CD4-positive, CD25-positive, alpha-beta regulatory T cell (primary cell): ENCODE measurements around the gene AP1AR. TPM values are rescaled to one million over a fixed set of nuclear protein-coding genes. Genes with fewer than 3 reads are reported as not detected.
"Not testable (repeated sequence)": the region's sequence is repeated elsewhere in the genome, so short reads cannot be mapped to it uniquely, and the experiment has no call there.

ENCODE experiments used
- ATAC-seq, 2 donors: fragments of 150-1000 bp; cut with Tn5 transposase; one replicate each; pipeline ENCODE4 v1.10.0; 2021; ENCODE audit warnings: low read depth in 2 of 2, moderate number of reproducible peaks in 2 of 2, moderate library complexity in 1 of 2
- DNase-seq, 3 donors: peaks; one replicate each; pipeline versions ENCODE4 v3.0.0 to v3.0.0-alpha.2; 2012 to 2022; ENCODE audit warnings: mixed read lengths in 1 of 3
- H3K27ac ChIP-seq: one replicate; pipeline ENCODE4 v1.7.0; 2013; ENCODE audit warnings: mild to moderate bottlenecking, low read length; ENCODE audit not compliant: insufficient read depth, poor library complexity, severe bottlenecking
- H3K27me3 ChIP-seq: one replicate; pipeline ENCODE4 v1.7.0; 2013; ENCODE audit warnings: low read length; ENCODE audit not compliant: control insufficient read depth, insufficient read depth
- H3K36me3 ChIP-seq: one replicate; pipeline ENCODE4 v1.7.0; 2013; ENCODE audit warnings: mild to moderate bottlenecking, low read length, moderate library complexity; ENCODE audit not compliant: control insufficient read depth, insufficient read depth
- H3K4me1 ChIP-seq: 2 replicates; pipeline ENCODE4 v1.7.0; 2013; ENCODE audit warnings: mild to moderate bottlenecking, low read length; ENCODE audit not compliant: insufficient read depth, control insufficient read depth, poor library complexity, severe bottlenecking
- H3K4me3 ChIP-seq: one replicate; pipeline ENCODE4 v1.7.0; 2013; ENCODE audit warnings: low read depth, mild to moderate bottlenecking, low read length, moderate library complexity
- H3K9me3 ChIP-seq, 2 experiments: 1 replicate in 1 of 2; 2 replicates in 1 of 2; pipeline ENCODE4 v1.7.0; 2013; ENCODE audit warnings: low read length in 2 of 2, mild to moderate bottlenecking in 1 of 2, moderate library complexity in 1 of 2; ENCODE audit not compliant: control insufficient read depth in 2 of 2
- H3K27ac Mint-ChIP-seq, 3 donors: one replicate each; pipeline ENCODE4 v1.8.0; 2020 to 2022; ENCODE audit warnings: mild to moderate bottlenecking in 3 of 3, mixed read lengths in 3 of 3, moderate library complexity in 2 of 3
- H3K27me3 Mint-ChIP-seq: one replicate; pipeline ENCODE4 v1.8.0; 2022; ENCODE audit warnings: mild to moderate bottlenecking, mixed read lengths
- H3K36me3 Mint-ChIP-seq: one replicate; pipeline ENCODE4 v1.8.0; 2020; ENCODE audit warnings: mixed read lengths
- H3K4me1 Mint-ChIP-seq, 4 donors: one replicate each; pipeline ENCODE4 v1.8.0; 2020 to 2022; ENCODE audit warnings: mixed read lengths in 4 of 4, mild to moderate bottlenecking in 1 of 4
- H3K4me3 Mint-ChIP-seq, 4 donors: one replicate each; pipeline ENCODE4 v1.8.0; 2020 to 2022; ENCODE audit warnings: mild to moderate bottlenecking in 4 of 4, mixed read lengths in 4 of 4, moderate library complexity in 3 of 4
- H3K9me3 Mint-ChIP-seq, 7 donors: one replicate each; pipeline ENCODE4 v1.8.0; 2020 to 2022; ENCODE audit warnings: mixed read lengths in 7 of 7, mild to moderate bottlenecking in 3 of 7, moderate library complexity in 2 of 7
- polyA plus RNA-seq, 4 donors: library from polyadenylated mRNA; unstranded; fragments of 300-500 nt; fragmentation: Illumina TruSeq; gene quantifications; one replicate each; pipeline ENCODE4 v1.2.3, GENCODE V29; 2021
- total RNA-seq: library from RNA; stranded (reverse); gene quantifications from one replicate; pipeline ENCODE4 v1.2.3, GENCODE V29; 2022

The AP1AR gene
- total and polyA plus RNA-seq, 5 donors from 2014 or later = 10.9 to 20.7 (median 19.6) TPM

DNA sequence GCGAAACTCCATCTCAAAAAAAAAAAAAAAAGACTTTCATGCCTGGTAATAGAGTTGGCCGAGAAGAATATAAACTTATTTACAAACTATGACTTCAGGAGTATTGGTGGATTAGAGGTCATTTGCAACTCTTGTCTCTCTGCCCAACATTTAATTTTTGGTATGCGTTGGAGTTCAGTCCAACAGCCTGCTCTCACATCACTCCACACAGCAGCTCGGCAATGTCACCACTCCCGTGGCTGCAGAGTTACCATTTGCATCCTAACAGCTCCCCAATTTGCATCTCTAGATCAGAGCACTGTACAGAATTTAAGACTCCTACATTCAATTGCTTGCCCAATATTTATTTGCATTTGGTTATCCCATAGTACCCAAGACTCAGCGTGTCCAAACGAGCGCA, 40.9 kb upstream of the AP1AR start:
- Mint-ChIP-seq H3K4me1 (peaks cover 0 to 5% (median under 1%) of the 10 kb centered on the region in 4 donors), H3K9me3 (no peaks in the 10 kb centered on the region), H3K27me3 (no peaks in the 10 kb centered on the region), H3K36me3 (peaks cover 11% of the 10 kb centered on the region), H3K4me3 (no peak overlapping the region), H3K27ac (no peak overlapping the region)
- H3K9me3 ChIP-seq = no peaks in the 10 kb centered on the region
- DNase-seq = no peak
- no peak overlapping the region for H3K4me3 ChIP-seq
- no peaks in the 10 kb centered on the region for H3K36me3 ChIP-seq
- ATAC-seq = no peak
- no peaks in the 10 kb centered on the region for H3K4me1 ChIP-seq
- no peaks in the 10 kb centered on the region for H3K27me3 ChIP-seq
- no peak overlapping the region for H3K27ac ChIP-seq

DNA sequence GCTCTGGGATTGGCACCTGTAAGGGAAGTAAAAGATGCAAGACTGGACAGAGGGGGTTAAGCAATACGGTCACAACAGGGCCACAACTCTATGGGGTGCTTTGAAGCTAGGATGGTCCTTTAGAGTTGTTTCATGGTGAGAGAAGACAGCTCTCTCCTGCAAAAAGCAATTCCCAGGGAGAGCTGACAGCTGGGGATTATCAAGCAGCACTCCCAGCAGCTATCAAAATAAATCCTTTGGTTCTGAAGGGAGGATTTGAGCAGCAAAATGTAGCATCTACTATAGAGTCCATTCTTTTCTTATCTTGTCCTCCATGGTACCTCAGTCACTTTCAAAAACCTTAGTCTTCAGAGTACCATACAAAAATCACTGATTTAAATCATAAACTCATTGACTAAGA, 35.1 kb upstream of the AP1AR start:
- H3K27me3 ChIP-seq = no peaks in the 10 kb centered on the region
- H3K4me1 Mint-ChIP-seq = peaks cover 0 to 17% (median 6%) of the 10 kb centered on the region in 4 donors
- no peak overlapping the region for H3K4me3 Mint-ChIP-seq
- no peaks in the 10 kb centered on the region for H3K9me3 Mint-ChIP-seq
- H3K27ac Mint-ChIP-seq = no peak overlapping the region
- H3K36me3 Mint-ChIP-seq = no peaks in the 10 kb centered on the region
- H3K9me3 ChIP-seq = no peaks in the 10 kb centered on the region
- no peaks in the 10 kb centered on the region for H3K27me3 Mint-ChIP-seq
- no peaks in the 10 kb centered on the region for H3K4me1 ChIP-seq
- no peaks in the 10 kb centered on the region for H3K36me3 ChIP-seq
- no peak overlapping the region for H3K4me3 ChIP-seq
- no peak for ATAC-seq
- no peak overlapping the region for H3K27ac ChIP-seq
- DNase-seq = no peak

DNA sequence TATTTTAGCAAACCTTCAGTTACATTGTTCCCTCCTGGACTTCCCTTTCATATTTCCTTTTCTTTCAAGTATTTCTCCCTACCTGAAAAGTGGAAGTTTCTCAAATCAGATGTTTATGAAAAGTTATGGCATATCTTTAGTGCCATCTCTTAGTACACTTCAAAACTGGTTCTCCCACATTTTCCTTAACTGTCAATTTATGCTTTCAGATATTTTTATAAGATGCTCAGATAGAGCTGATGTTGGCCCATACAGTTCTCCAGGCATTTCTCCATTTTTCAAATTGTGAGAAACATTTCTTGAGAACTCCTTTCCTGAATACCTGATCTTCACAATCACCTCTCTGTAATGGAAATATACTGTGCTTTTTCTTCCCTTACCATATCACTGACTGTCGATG, 32.5 kb upstream of the AP1AR start:
- peaks cover 0 to 17% (median 6%) of the 10 kb centered on the region in 4 donors for H3K4me1 Mint-ChIP-seq
- no peaks in the 10 kb centered on the region for H3K36me3 ChIP-seq
- H3K9me3 ChIP-seq = no peaks in the 10 kb centered on the region
- H3K27me3 Mint-ChIP-seq = no peaks in the 10 kb centered on the region
- no peak overlapping the region for H3K4me3 ChIP-seq
- H3K9me3 Mint-ChIP-seq = no peaks in the 10 kb centered on the region
- no peaks in the 10 kb centered on the region for H3K4me1 ChIP-seq
- no peak for DNase-seq
- H3K27me3 ChIP-seq = no peaks in the 10 kb centered on the region
- no peaks in the 10 kb centered on the region for H3K36me3 Mint-ChIP-seq
- no peak for ATAC-seq
- H3K4me3 Mint-ChIP-seq = no peak overlapping the region
- H3K27ac Mint-ChIP-seq = no peak overlapping the region
- no peak overlapping the region for H3K27ac ChIP-seq

DNA sequence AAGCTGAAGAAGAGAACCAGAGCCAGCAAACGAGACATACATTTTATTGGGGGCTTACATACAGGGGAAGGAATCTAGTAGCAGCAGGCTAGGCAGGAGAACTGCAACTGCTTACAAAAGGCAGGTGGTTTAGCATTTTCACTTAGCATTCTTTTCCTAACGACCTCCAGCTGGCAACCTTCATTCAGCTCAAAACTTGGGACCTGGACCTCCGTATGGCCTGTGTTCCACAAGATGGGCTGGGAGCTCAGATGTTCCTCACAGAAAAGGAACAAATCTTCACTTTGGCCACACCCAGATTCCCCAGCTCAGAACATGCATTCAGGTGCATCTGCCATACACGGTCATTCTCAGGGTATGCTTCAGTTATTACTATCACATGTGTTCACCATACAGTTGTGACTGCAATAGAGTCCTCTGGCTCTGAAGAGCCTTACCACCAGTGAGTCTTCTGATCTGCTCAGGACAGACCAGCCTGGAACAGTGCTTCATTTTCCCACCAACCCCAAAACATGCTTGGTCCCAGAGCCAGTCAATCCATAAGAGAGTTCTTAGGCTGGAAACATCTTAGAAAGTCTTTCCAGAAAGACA, 29.6 kb upstream of the AP1AR start:
- no peak overlapping the region for H3K4me3 ChIP-seq
- DNase-seq (no peak), ATAC-seq (no peak)
- no peak overlapping the region for H3K4me3 Mint-ChIP-seq
- H3K4me1 ChIP-seq = no peaks in the 10 kb centered on the region
- H3K9me3 ChIP-seq = no peaks in the 10 kb centered on the region
- no peaks in the 10 kb centered on the region for H3K9me3 Mint-ChIP-seq
- no peaks in the 10 kb centered on the region for H3K36me3 Mint-ChIP-seq
- H3K27ac Mint-ChIP-seq = no peak overlapping the region
- no peaks in the 10 kb centered on the region for H3K27me3 ChIP-seq
- no peaks in the 10 kb centered on the region for H3K36me3 ChIP-seq
- no peak overlapping the region for H3K27ac ChIP-seq
- peaks cover 0 to 17% (median 6%) of the 10 kb centered on the region in 4 donors for H3K4me1 Mint-ChIP-seq
- H3K27me3 Mint-ChIP-seq = no peaks in the 10 kb centered on the region

- ATAC-seq = no peak
Measured at GRCh38 chr4:112203593-112203992, 28.0 kb upstream of the AP1AR start.

DNA sequence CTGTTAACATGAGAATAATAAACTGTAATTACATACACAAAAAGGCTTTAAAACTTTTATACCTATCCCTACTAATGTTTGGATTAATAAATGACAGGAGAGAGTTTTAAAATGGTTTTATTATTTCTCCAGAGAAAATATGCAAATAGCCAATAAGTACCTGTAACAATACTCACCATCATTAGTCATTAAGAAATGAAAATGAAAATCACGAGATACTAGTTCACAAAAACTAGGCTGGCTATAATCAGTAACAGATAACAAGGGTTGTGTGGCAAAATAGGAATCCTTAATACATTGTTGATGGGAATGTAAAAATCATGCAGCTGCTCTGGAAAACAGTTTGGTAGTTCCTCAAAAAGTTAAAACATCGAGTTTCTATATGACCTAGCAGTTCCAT, 25.2 kb upstream of the AP1AR start:
- Histone ChIP-seq H3K27ac (no peak overlapping the region), H3K36me3 (no peaks in the 10 kb centered on the region), H3K27me3 (no peaks in the 10 kb centered on the region), H3K4me3 (no peak overlapping the region), H3K4me1 (no peaks in the 10 kb centered on the region), H3K9me3 (no peaks in the 10 kb centered on the region)
- Mint-ChIP-seq H3K9me3 (no peaks in the 10 kb centered on the region), H3K36me3 (no peaks in the 10 kb centered on the region), H3K4me3 (no peak overlapping the region), H3K27ac (no peak overlapping the region), H3K4me1 (no peaks in the 10 kb centered on the region), H3K27me3 (peaks cover 5% of the 10 kb centered on the region)
- ATAC-seq = no peak
- no peak for DNase-seq

More at GRCh38 chr4:112203593-112203992, 28.0 kb upstream of the AP1AR start:
- no peak overlapping the region for H3K4me3 Mint-ChIP-seq
- H3K9me3 Mint-ChIP-seq = no peaks in the 10 kb centered on the region
- no peak overlapping the region for H3K27ac ChIP-seq
- no peaks in the 10 kb centered on the region for H3K36me3 Mint-ChIP-seq
- H3K4me1 Mint-ChIP-seq = peaks cover 0 to 17% (median 6%) of the 10 kb centered on the region in 4 donors
- no peak overlapping the region for H3K4me3 ChIP-seq
- no peaks in the 10 kb centered on the region for H3K4me1 ChIP-seq
- H3K27me3 ChIP-seq = no peaks in the 10 kb centered on the region
- no peak overlapping the region for H3K27ac Mint-ChIP-seq
- H3K9me3 ChIP-seq = no peaks in the 10 kb centered on the region
- H3K27me3 Mint-ChIP-seq = no peaks in the 10 kb centered on the region
- no peak for DNase-seq
- no peaks in the 10 kb centered on the region for H3K36me3 ChIP-seq

DNA sequence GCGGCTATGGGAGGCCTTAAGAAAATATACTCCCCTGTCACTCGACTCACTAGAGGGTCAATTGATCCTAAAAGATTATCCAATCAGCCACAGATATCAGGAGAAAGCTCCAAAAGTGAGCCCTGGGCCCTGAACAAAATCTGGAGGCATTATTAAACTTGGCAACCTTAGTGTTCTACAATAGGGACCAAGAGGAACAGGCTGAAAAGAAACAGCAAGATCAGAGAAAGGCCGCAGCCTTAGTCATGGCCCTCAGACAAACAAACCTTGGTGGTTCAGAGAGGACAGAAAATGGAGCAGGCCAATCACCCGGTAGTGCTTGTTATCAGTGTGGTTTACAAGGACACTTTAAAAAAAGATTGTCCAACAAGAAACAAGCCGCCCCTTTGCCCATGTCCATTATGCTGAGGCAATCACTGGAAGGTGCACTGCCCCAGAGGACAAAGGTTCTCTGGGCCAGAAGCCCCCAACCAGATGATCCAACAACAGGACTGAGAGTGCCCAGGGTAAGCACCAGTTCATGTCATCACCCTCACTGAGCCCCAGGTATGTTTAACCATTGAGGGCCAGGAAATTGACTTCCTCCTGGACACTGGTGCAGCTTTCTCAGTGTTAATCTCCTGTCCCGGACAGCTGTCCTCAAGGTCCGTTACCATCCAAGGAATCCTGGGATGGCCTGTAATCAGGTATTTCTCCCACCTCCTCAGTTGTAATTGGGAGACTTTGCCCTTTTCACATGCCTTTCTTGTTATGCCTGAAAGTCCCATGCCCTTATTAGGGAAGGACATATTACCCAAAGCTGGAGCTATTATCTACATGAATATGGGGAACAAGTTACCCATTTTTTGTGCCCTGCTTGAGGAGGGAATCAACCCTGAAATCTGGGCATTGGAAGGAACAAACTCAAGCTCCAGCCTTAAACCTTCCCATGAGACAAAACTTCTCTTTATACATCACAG, 23.2 kb upstream of the AP1AR start:
- DNase-seq, H3K27me3 ChIP-seq, H3K9me3 Mint-ChIP-seq, H3K36me3 Mint-ChIP-seq, H3K4me1 ChIP-seq, H3K27ac ChIP-seq, H3K4me3 Mint-ChIP-seq, H3K4me1 Mint-ChIP-seq, H3K4me3 ChIP-seq, H3K27ac Mint-ChIP-seq, H3K9me3 ChIP-seq, H3K27me3 Mint-ChIP-seq, H3K36me3 ChIP-seq, ATAC-seq: not testable (repeated sequence)
